NOMO-1 treated with DMSO at 0.1 percent for 48 hours (cell line): ENCODE measurements around the gene PIP4P1.
"Not testable (repeated sequence)": the region's sequence is repeated elsewhere in the genome, so short reads cannot be mapped to it uniquely, and the experiment has no call there.

Source experiments
- DNase-seq: peaks from one replicate; lab custom pipeline; 2025; ENCODE audit not compliant: unreplicated experiment; lab: John Stamatoyannopoulos, UW

PIP4P1 gene

GRCh38 chr14:20477211-20477876 lies 16.1 kb upstream of the PIP4P1 start:
- peak; percentile 66 for DNase-seq

GRCh38 chr14:20476776-20477175 lies 15.5 kb upstream of the PIP4P1 start:
- no peak for DNase-seq

DNA sequence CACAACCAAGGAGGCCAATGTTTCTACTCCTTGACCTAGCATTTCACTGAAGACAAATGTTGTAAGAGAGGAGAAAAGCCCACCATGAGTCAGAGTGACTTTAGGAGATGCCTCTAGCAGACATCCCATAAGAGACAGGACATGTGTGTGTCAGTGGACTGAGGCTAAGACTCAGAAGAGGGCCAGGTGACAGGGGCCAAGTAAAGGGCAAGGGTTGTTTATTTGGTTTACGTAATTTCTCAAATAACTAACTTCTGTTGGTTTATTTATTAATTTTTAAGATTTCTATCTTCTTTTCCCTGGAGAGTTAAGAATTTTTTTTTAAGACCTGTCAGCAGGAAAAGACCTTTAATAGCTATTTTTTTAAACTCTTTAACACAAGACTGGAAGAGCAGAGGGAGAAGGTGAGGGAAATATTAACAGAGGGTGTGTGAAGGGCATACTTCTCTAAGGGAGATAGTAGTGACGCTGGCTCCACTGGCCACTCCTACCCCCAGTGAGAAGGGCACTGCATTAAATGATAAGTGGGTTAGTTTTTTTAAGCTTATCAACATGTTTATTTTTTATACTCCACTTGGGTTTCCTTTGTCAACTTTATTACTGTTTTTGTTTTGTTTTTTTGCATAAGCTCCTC lies 11.4 kb upstream of the PIP4P1 start:
- DNase-seq = no peak

GRCh38 chr14:20470603-20470901 lies 9.3 kb upstream of the PIP4P1 start:
- no peak for DNase-seq

GRCh38 chr14:20469890-20470602 lies 8.8 kb upstream of the PIP4P1 start:
- peak; percentile 92 for DNase-seq

- DNase-seq = peak; percentile 86
Measured at GRCh38 chr14:20469242-20469889, 8.1 kb upstream of the PIP4P1 start, which contains the start of gene PNP. PNP (plus strand) TSS chr14:20469406; CDS start chr14:20469525, 119 bp downstream.

GRCh38 chr14:20468764-20469241 lies 7.6 kb upstream of the PIP4P1 start:
- DNase-seq = no peak

- peak; percentile 33 for DNase-seq
Measured at GRCh38 chr14:20460458-20461224, 593 bp downstream of the PIP4P1 start.

GRCh38 chr14:20458031-20458789 lies 3.0 kb downstream of the PIP4P1 start:
- DNase-seq = no peak

DNA sequence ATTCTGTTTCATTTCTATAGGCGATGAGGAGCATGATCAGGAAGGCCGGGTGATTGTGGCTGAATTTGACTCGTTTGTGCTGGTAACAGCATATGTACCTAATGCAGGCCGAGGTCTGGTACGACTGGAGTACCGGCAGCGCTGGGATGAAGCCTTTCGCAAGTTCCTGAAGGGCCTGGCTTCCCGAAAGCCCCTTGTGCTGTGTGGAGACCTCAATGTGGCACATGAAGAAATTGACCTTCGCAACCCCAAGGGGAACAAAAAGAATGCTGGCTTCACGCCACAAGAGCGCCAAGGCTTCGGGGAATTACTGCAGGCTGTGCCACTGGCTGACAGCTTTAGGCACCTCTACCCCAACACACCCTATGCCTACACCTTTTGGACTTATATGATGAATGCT lies 4.3 kb downstream of the PIP4P1 start:
- DNase-seq = peak; percentile 5

GRCh38 chr14:20455355-20456300 lies 5.6 kb downstream of the PIP4P1 start:
- DNase-seq = peak; percentile 82

GRCh38 chr14:20454516-20455354 lies 6.5 kb downstream of the PIP4P1 start, which contains the start of the genes APEX1 and OSGEP:
APEX1 (plus strand) TSS chr14:20455226; CDS start chr14:20455646, 420 bp downstream.
OSGEP (minus strand) TSS chr14:20454812; CDS start chr14:20454683, 129 bp downstream.
- DNase-seq = peak; percentile 98

DNA sequence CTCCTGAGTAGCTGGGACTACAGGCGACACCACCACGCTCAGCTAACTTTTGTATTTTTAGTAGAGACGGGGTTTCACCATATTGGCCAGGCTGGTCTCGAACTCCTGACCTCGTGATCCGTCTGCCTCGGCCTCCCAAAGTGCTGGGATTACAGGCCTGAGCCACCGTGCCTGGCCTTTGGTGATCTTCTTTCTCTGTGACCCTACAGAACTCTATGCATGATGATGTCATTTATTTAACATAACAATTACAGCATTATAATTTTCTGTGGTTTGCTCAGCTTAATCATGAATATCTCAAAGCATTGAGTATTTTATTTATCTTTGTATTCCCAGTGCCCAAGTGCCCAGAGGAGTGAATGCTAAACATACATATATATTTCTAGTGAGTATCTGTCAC lies 8.4 kb downstream of the PIP4P1 start:
- not testable (repeated sequence) for DNase-seq

DNA sequence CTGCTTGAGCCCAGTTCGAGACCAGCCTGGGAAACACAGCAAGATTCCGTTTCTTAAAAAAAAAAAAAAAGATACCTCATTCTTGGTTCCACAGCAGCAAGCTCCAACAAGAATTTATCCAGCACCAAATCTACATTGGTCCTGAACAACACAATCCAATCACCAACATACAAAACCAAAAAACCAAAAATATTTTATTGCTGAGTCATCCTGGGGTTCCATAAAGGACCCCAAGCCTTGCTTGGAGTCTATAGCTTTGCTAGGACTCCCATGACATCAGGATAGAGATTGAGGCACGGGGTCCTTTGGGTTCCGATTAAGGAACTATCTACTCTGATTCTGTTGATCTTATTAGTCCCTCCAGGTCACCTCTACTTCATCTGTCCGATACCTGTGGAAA lies 14.3 kb downstream of the PIP4P1 start:
- DNase-seq = no peak

- DNase-seq = not testable (repeated sequence)
Measured at GRCh38 chr14:20443650-20444049, 17.6 kb downstream of the PIP4P1 start.

DNA sequence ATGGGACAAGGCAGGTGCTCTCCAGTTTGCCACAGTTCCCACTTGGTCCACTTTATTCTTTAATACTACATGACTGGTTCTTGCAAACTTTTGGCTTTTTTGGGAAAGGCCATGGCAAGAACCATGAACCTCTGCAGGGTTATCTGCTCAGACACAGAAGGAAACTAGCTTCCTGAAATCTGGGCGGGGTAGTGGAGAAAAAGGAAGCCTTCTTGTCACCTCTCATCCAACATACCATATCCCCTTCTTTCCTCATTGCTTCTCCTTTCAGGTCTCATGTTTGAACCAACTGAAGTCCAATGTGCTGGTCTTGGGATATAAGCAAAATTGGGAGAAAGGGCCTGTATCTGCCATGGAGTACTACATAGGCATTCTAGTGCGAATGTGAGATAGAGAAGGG lies 19.8 kb downstream of the PIP4P1 start:
- no peak for DNase-seq

DNA sequence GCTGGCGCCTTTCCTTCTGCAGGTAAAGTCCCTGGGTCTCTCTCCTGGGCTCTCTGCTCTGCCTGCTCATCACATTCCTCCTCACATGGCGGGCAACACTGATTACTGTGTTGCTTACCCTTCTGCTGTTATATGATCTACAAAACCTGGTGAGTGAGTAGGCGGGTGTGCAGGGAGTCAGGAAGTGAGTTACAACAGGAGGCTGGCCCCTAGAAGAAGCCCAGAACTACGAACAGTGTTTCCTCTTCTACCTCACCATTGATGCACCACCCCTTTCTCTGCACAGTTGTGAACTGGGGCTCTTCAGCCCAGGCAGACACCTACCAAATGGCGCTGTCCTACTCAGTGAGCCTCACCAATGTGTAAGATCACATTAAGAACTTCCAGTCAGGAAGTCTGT lies 20.4 kb downstream of the PIP4P1 start:
- peak; percentile 60 for DNase-seq

DNA sequence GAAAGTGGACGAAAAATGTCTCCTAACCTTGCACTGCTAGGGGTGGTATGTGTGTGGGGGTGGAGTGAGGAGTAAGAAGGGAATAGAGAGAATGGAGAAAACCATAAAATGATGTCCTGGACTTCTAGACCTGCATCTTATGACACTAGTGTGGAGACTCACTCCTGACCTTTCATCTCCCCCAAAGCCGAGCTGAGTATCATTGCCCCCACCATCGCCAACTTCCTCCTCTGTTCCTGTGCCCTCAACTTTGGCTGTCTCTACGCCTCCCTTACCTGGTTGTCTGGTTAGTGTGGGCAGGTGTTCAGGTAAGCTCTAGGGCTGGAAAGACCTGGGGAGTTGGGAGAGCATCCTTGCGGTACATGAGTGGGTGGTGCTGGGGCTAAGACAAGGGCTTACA lies 20.8 kb downstream of the PIP4P1 start:
- DNase-seq = no peak
